ENCODE measurements around the gene SLC16A3. TPM values are rescaled to one million over a fixed set of nuclear protein-coding genes. Genes with fewer than 3 reads are reported as not detected.

SLC16A3 gene
- total RNA-seq, 2 experiments from 2014 or later: 93.4 to 99.0 TPM

GRCh38 chr17:82195675-82196672, 32.9 kb upstream of the SLC16A3 start:
- Mint-ChIP-seq H3K36me3 (ENCODE audit: low read depth) (peaks cover 48% of the 10 kb centered on the region), H3K27me3 (no peaks in the 10 kb centered on the region), H3K4me3 (no peak overlapping the region), H3K4me1 (ENCODE audit: low read depth) (peaks cover 25% of the 10 kb centered on the region), H3K27ac (no peak overlapping the region), H3K9me3 (no peaks in the 10 kb centered on the region)
- Histone ChIP-seq H3K27me3 (ENCODE audit: control insufficient read depth in 1 of 2, insufficient read depth in 2 of 2, low read length in 2 of 2) (no peaks in the 10 kb centered on the region), H3K4me3 (ENCODE audit: low read length) (no peak overlapping the region), H3K9me3 (ENCODE audit: control insufficient read depth in 1 of 2, insufficient read depth in 1 of 2, low read length in 2 of 2) (no peaks in the 10 kb centered on the region), H3K4me1 (ENCODE audit: insufficient read depth, low read length) (peaks cover 33% of the 10 kb centered on the region), H3K36me3 (ENCODE audit: insufficient read depth, low read length) (peaks cover 43% of the 10 kb centered on the region), H3K27ac (ENCODE audit: low read depth in 1 of 2, low read length in 2 of 2) (no peak overlapping the region)
- no peak for TF ChIP-seq CTCF (IDR thresholded peaks at IDR 0.05)
- ChIA-PET POLR2A (interaction anchor here (1.2 kb wide), 1 partner anchor 10 kb away, joined by 3 read pairs; no protein-coding TSS in a partner anchor), CTCF (interaction anchor here (2.6 kb wide), 1 partner anchor 10 kb away, joined by 9 read pairs; no protein-coding TSS in a partner anchor)
- DNase-seq (no peak), ATAC-seq (ENCODE audit: poor library complexity) (no peak)
- intact Hi-C loops (cut with DNase I, micrococcal nuclease): no loop called here

- intact Hi-C loops (cut with DNase I, micrococcal nuclease): no loop called here
- Mint-ChIP-seq H3K36me3 (ENCODE audit: low read depth) (peaks cover 32% of the 10 kb centered on the region), H3K4me1 (ENCODE audit: low read depth) (peaks cover 40% of the 10 kb centered on the region), H3K27ac (peak overlapping the region; percentile 43), H3K9me3 (no peaks in the 10 kb centered on the region), H3K4me3 (no peak overlapping the region), H3K27me3 (no peaks in the 10 kb centered on the region)
- CTCF ChIA-PET: no interaction called here
- Histone ChIP-seq H3K27ac (ENCODE audit: low read depth in 1 of 2, low read length in 2 of 2) (no peak overlapping the region), H3K4me3 (ENCODE audit: low read length) (no peak overlapping the region), H3K27me3 (ENCODE audit: control insufficient read depth in 1 of 2, insufficient read depth in 2 of 2, low read length in 2 of 2) (no peaks in the 10 kb centered on the region), H3K36me3 (ENCODE audit: insufficient read depth, low read length) (peaks cover 34% of the 10 kb centered on the region), H3K4me1 (ENCODE audit: insufficient read depth, low read length) (peaks cover 41% of the 10 kb centered on the region), H3K9me3 (ENCODE audit: control insufficient read depth in 1 of 2, insufficient read depth in 1 of 2, low read length in 2 of 2) (no peaks in the 10 kb centered on the region)
- ATAC-seq (ENCODE audit: poor library complexity) (no peak), DNase-seq (peak in 1 of 14 experiments; percentile 41)
- POLR2A ChIA-PET: no interaction called here
- TF ChIP-seq CTCF (IDR thresholded peaks at IDR 0.05): no peak
Measured at GRCh38 chr17:82198092-82198491, 30.8 kb upstream of the SLC16A3 start.

GRCh38 chr17:82199496-82199895, 29.3 kb upstream of the SLC16A3 start:
- Mint-ChIP-seq H3K9me3 (no peaks in the 10 kb centered on the region), H3K4me1 (ENCODE audit: low read depth) (peaks cover 42% of the 10 kb centered on the region)
- no peak for TF ChIP-seq CTCF (IDR thresholded peaks at IDR 0.05)

More at GRCh38 chr17:82199496-82199895, 29.3 kb upstream of the SLC16A3 start:
- H3K27ac Mint-ChIP-seq: peak overlapping the region; percentile 55
- Histone ChIP-seq H3K9me3 (ENCODE audit: control insufficient read depth in 1 of 2, insufficient read depth in 1 of 2, low read length in 2 of 2) (no peaks in the 10 kb centered on the region), H3K36me3 (ENCODE audit: insufficient read depth, low read length) (peaks cover 22% of the 10 kb centered on the region), H3K4me3 (ENCODE audit: low read length) (no peak overlapping the region), H3K4me1 (ENCODE audit: insufficient read depth, low read length) (peaks cover 41% of the 10 kb centered on the region), H3K27ac (ENCODE audit: low read depth in 1 of 2, low read length in 2 of 2) (no peak overlapping the region), H3K27me3 (ENCODE audit: control insufficient read depth in 1 of 2, insufficient read depth in 2 of 2, low read length in 2 of 2) (no peaks in the 10 kb centered on the region)
- no peaks in the 10 kb centered on the region for H3K27me3 Mint-ChIP-seq
- H3K36me3 Mint-ChIP-seq (ENCODE audit: low read depth): peaks cover 18% of the 10 kb centered on the region
- H3K4me3 Mint-ChIP-seq: no peak overlapping the region
- no peak for ATAC-seq (ENCODE audit: poor library complexity)
- CTCF ChIA-PET: interaction anchor here (1.5 kb wide), 1 partner anchor 36 kb away, joined by 6 read pairs; no protein-coding TSS in a partner anchor
- intact Hi-C loops (cut with DNase I, micrococcal nuclease): no loop called here
- no peak for DNase-seq
- POLR2A ChIA-PET: interaction anchor here (1.3 to 2.1 kb wide), 3 partner anchors 73 to 104 kb away, joined by 5 to 8 read pairs (median 6); no protein-coding TSS in a partner anchor
